UCSD-AML1 (cell line): ENCODE data around the gene TTC39B.
"Not testable (repeated sequence)": the region's sequence is repeated elsewhere in the genome, so short reads cannot be mapped to it uniquely, and the experiment has no call there.

Source experiments
- DNase-seq: peaks from one replicate; lab custom pipeline; 2025; ENCODE audit not compliant: unreplicated experiment; lab: John Stamatoyannopoulos, UW

The TTC39B gene

DNA sequence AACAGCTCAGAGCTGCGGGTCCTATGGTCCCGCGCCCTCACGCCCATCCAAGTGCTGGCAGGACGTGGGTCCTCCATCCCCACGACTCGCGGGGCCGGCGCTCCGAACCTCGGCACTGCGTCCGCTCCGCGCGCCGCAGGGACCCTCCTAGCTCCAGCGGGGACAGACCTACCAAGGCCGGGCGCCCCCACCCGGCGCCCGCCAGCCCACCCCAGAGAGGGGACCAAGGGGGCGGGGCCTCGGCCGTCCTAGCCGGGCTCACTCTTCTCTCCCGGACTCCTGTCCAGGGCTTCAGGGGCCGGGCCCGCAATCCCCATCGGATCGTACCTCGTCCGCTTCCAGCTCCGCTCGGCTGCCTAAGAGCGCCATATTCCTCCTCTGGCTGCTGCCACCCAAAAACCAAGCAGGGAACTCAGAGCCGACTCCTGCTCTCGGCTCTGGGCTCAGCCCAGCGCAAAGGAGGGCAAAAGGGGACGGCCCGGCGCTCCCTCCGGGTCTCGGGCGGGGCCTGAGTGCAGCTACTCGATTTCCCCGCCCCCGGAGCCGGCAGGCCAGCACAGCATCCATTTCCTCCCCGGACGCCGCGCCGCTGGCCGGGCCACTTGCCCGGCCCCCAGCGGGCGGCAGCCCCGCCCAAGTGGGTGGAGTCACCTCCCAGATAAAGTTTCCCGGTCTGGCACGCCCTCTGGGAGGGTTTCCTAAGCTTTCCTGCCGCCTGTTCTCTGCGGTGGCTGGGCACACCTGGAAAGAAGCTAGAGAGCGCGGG lies at the start of gene TTC39B:
Gene TTC39B (minus strand): TSS at position 460 of the 766 bp plus-strand sequence. CDS start 91 bp downstream, at position 369.
- peak; percentile 94 for DNase-seq

DNA sequence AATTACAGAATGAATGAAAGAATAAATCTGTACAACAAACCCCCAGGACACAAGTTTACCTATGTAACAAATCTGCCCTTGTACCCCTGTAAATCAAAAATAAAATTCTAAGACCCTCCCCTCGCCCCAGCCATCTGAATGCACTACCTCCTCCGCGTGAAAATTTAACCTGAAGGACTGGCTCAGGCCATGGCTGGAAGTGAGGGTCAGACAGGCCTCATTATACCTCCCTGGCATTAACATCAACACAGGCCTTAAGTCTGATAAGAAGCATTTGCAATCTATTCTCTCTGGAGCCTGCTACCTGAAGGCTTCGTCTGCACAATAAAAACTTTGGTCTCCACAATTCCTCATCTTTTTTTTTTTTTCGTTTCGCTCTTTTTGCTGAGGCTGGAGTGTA lies 48.7 kb upstream of the TTC39B start:
- DNase-seq = no peak

DNA sequence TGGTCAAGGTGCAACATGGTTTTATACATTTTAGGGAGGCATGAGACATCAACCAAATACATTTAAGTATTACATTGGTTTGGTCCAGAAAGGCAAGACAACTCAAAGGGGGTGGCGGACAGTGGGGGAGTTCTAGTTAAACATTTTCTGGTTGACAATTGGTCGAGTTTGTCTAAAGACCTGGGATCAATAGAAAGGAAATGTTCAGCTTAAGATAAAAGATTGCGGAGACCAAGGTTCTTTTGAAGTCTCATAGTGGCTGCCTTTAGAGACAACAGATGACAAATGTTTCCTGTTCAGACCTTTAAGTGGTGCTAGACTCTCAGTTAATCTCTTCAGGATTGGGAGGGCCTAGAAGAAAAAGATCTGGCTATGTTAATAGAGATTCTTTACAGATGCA lies 47.7 kb upstream of the TTC39B start:
- DNase-seq = no peak

DNA sequence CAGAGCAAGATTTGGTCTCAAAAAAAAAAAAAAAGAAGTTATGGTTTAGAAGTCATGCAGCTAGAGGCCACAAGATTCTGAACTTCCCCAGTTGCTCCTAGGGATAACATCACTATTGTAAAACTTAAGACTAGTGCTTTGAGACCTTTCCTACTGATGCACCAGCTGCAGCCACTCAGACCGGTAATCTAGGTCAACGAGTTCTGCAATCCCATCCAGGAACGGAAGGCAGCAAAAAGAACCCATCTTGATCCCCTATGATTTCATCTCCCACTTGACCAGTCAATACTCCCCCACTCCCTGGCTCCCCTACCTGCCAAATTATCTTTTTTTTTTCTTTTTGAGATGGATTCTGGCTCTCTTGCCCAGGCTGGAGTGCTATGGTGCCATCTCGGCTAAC lies 46.9 kb upstream of the TTC39B start:
- DNase-seq = no peak

DNA sequence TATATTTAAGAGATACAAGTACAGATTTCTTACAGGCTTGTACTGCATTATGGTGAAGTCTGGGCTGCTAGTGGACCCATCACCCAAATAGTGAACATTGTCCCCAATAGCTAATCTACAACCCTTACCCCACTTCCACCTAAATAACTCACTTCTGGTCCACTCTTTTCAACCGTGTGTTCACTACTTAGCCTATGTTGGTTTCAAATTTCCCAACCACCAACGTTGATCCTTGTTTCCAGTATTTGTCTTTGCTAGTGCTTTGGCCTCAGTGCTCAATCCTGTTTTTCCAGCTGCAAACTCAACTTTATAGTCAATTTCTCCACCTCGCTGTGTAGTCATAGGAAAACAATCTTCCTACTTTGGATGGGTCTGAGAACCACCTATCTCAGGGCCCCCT lies 45.3 kb upstream of the TTC39B start:
- DNase-seq = no peak

DNA sequence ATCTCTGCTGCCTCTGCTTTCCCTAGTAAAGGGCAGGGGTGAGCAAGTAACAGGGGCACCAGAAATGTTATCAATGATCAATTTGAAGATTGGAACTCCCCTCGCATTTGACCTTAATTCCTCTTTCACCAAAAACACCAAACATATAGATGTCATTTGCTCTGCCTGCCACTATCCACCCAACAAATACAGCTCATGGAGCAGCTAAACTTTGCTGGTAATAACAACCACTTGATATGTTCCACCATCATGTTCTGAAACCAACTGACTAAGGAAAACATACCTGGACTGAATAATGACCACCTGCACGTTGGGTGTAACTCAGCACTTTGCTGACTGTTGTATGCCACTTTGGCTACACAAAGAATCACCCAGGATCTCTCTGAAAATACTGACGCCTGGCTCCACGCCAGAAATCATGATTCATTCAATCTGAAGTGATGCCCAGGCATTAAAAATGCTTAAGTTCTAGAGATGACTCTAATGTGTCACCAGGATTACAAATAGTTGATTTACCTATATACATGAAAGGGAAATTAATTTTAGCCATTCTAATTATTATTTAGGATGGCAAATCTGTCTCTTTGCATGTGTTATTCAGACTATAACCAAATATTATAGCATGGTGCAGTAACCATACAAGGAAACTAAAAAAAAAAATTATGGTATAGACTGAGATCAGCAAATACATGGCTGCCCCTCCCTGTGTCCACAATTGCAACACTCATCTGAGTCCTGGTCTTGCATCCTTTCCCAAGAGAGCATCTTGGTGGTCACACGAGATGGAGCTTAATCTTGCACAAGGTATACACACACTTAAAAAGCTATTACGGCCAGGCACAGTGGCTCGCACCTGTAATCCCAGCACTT lies 43.1 kb upstream of the TTC39B start:
- no peak for DNase-seq

DNA sequence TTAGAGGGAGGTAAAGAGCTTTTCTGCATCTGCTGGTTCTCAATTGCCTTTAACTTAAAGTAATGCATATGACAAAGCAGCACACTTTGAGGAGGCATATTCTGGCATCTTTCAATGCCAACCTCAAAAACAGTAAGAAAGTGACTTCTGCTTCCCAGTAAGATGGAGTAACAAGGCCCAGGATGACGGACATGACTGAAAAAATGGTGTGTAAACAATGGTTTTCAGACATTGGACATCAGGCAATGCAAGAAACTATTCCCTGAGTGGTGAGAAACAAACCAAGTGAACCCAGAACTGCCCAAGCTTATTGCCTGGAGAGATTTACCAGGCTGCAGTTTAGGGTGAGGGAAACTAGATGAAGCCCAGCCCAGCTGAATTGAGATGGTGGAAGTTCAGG lies 39.8 kb upstream of the TTC39B start:
- DNase-seq = no peak

DNA sequence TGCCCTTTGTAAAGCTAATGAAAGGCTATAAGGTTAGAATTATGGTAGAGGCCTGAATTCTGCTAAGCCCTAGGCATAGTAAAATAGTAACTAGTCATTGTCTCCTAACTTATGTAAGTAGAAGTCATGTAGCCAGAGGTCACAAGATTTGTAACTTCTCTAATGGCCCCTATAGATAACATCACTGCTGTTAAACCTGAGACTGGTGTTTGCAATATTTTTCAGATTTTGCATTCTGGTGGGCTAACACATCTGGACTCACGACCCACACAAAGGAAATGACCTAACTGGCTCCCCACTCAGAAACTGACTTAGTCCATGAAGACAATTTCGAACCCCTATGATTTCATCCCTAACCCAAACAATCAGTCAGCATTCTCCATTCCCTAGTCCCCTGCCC lies 37.2 kb upstream of the TTC39B start:
- DNase-seq = no peak

DNA sequence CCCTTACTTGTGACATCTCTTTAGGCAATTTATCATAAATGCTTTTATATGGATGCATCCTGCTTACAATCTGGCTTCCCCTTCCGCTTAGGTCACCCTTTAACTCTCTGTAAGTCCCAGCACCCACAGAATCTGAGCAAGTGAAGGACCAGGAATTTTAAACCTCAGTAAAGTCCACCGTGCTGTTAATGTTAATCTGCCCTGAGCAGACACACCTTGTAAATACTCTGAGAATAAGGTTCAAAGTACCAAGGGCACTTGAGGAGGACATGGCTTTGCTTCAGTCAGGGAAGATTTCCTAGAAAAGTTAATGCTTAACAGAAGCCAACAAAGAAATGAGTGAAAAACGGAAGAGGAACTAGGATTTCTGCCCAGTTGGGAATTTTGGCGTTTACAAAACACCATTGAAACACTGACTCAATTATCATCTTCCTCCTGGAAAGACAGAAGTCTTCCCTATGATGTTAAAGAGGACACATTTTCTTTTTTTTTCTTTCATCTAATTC lies 26.4 kb upstream of the TTC39B start:
- no peak for DNase-seq

DNA sequence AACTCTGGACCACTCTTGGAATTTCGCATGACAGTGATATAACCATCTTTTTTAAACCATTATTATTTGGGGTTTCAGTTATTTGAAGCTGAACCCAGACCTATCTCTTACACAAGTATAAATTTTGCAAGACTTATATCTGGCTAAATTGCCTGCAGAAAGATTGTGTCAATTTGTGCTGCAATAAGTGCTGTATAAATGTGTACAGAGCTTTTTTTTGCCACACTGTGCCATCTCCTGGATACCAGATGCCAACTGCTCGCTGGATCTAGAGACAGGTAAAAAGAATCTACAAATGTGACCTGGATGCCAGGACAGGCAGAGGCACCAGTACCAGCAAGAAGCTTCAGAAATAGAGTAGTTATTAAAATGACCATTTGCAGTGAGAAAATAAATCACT lies 25.9 kb upstream of the TTC39B start:
- DNase-seq = no peak

DNA sequence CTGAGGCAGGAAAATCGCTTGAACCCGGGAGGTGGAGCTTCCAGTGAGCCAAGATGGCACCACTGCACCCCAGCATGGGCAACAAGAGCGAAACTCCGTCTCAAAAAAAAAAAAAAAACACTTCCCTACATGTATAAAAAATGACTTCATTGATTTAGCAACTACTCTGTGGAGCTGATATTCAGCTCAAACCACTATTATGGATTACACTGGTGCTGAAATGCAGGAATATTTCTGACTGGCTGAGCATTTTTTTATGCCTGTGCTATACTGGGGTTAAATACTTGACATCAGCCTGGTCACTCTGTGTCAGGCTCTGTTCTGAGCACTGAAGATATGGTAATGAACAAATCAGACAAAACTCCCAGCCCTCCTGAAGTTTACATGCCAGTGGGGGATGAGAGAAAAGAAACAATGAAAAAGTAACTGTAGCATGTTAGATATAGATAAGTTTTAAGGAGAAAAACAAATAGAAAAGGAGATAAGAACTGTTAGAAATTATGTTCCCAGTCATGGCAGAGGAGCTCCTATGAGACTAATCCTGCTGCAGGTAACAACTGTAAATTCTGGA lies 22.6 kb upstream of the TTC39B start:
- no peak for DNase-seq

DNA sequence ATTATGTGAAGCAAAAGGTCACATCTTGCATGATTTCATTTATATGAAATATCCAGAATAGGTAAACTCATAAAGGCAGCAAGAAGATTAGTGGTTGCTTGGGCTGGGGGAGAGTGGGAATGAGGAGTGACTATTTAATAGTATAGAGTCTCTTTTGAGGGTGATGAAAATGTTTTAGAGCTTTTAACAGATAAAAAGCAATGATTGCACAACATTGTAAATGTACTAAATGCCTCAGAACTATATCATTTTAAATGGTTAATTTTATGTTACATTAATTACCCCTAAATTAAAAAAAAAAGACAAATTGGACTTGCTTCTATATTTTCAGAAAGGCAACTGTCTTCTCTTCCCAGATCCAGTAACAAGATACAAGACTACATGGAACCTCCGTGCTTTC lies 21.9 kb upstream of the TTC39B start:
- no peak for DNase-seq

DNA sequence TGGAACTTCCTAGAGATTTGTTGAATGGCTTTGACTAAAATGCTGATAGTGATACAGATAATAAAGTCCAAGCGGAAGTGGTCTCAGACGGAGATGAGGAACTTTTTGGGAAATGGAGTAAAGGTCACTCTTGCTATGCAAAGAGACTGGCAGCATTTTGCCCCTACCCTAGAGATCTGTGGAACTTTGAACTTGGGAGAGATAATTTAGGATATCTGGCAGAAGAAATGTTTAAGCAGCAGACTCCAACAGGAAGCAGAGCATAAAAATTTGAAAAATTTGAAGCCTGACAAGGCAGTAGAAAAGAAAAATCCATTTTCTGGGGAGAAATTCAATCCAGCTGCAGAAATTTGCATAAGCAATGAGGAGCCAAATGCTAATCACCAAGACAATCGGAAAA lies 15.7 kb upstream of the TTC39B start:
- DNase-seq = not testable (repeated sequence)

DNA sequence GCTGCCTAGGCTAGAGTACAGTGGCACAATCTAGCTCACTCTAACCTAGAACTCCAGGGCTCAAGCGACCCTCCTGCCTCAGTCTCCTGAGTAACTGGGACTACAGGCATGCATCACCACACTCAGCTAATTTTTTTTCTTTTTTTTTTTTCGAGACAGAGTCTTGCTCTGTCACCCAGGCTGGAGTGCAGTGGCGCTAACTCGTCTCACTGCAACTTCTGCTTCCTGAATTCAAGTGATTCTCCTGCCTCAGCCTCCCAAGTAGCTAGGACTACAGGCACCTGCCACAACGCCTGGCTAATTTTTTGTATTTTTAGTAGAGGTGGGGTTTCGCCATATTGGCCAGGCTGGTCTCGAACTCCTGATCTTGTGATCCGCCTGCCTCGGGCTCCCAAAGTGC lies 12.6 kb upstream of the TTC39B start:
- not testable (repeated sequence) for DNase-seq

DNA sequence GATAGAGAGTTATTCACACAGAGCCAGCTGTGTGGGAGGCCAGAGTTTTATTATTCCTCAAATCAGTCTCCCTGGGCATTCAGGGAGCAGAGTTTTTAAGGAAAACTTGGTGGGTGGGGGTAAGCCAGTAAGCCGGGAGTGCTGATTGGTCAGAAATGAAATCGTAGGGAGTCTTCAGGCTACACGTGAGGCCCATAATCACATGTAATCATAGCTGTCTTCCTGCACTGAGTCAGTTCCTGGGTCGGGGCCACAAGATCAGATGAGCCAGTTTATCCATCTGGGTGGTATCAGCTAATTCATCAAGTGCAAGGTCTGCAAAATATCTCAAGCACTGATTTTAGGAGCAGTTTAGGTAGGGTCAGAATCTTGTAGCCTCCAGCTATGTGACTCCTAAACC lies 10.8 kb upstream of the TTC39B start:
- no peak for DNase-seq

DNA sequence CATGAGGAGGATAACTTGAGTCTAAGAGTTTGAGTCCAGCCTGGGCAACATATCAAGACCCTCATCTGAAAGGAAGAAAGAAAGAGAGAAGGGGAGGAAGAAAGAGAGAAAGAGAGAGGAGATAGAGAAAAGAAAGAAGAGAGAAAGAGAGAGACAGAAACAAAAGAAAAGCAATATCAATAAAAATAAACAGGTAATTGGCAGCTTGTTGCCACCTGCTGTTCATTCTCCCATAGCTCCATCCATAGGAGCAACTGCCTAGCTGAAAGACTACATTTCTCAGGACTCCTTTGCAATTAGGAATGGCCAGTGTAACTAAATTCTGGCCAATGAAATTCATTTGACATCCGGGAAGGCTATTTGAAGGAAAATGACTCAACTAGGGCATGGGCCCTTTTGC lies 4.6 kb upstream of the TTC39B start:
- no peak for DNase-seq

DNA sequence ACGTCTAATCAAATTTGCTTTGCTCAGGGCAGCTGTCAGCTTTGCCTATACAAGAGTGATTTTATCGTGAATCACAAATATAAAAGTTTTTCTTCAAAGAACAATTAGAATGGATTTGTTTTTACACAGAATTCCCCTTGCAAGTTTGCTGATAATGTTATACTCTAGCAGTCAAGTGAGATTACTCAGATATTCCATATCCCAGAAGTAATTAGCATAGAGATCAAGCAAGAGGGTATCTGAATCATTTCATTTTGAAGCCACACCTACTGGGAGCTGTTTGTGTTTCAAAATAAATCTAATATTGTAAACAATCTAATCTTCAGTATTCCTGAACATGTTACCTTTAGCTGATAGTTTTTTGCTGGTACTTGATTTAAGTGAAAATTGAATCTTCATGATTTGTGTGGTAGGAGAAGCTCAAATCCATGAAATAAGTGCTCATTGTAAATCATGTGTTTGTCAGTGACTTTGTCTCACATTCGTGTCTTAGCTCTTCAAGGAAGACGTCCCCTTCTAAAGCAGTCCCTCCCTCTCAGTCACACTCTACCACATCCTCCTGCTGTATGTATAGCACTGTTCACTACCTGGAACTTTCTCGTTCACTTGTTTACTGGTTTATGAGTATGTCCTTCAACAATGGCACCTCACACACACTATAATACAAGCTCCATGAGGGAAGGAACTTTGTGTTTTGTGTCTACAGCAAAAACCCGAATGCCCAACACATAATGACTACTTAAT lies 3.3 kb upstream of the TTC39B start:
- DNase-seq = no peak

DNA sequence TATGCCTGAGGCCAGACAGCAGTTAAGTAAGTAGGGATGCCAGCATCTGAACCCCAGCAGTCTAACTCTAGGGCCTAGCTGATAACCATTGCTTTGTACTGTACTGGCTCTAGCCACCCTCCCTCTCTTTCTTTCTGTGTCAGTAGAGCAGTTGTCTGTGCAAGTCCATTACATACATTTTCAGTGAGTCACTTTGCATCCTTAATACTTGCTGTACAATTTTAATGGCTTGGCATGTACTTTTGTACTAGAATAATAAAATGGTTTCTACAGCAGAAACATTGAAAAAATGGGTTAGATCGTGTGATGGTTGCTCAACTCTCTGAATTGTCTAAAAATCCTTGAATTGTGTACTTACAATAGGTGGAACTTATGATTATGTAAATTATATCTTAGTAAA lies 1.5 kb upstream of the TTC39B start:
- DNase-seq = no peak

DNA sequence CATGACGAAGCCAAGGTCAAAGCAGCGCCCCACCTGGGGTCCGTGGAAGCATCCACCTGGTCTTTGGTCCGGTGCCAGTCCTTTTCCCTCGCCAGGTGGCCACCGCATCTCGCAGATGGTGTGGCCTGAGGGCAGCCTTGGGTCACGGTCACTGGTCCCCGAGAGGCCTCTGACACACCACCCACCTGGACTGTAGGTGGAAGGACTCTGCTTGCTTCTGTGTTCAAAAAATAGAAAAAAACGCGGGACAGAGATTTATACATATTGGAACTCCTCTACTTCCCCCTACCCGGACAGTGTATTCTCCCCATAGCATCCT lies 466 bp upstream of the TTC39B start:
- DNase-seq = no peak

DNA sequence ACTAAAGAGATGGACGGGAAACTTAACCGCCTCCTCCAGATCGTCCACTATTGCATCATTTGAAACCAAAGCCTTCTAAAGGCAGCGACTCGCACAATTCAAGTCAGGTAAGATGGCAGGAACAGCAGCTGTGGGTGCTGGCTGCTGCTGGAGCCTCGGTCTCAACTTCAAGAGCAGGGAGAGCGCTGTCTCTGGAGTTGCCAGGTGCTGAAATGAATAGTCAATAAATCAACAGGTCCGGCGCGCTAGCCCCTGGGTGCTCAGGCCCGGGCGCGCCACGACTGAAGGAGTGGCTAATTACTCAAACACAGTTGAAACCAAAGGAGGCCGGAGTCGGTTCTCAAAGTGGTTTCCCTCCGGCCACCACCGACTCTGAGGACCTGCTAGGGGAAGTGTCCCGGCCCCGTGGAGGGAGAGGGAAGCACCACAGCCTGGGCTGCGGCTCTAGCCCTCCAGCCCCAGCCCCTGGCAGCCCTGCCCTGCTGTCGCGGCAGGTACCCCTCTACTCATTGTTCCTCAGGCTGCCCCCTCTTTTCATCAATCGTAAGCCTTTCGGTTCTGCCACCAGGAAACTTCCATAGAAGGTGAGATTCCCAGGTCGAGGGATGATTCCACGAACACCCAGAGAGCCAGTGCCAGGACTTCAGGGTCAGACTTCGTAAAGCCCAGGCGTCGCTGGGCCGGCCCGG lies 804 bp downstream of the TTC39B start:
- DNase-seq = peak; percentile 58

DNA sequence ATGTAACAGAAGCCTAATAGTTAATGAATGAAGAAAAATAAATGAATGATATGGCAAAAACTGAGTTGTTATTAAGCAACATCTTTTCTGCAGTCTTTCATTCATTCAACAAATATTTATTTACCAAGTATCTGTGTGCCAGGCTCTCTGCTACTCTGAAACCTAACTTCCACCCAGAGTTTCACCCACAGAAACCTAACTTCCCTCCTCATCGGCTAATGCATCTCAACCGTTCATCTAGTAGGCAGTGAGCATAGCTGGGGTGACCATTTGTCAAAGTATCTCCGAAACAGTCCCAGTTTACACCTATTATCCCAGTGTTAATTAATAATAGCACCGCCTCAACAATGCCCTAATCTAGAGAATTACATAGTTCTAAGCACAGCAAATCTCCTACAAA lies 1.5 kb downstream of the TTC39B start:
- DNase-seq = no peak
